Measurements from ENCODE around the gene MTARC1.

MTARC1 gene

DNA sequence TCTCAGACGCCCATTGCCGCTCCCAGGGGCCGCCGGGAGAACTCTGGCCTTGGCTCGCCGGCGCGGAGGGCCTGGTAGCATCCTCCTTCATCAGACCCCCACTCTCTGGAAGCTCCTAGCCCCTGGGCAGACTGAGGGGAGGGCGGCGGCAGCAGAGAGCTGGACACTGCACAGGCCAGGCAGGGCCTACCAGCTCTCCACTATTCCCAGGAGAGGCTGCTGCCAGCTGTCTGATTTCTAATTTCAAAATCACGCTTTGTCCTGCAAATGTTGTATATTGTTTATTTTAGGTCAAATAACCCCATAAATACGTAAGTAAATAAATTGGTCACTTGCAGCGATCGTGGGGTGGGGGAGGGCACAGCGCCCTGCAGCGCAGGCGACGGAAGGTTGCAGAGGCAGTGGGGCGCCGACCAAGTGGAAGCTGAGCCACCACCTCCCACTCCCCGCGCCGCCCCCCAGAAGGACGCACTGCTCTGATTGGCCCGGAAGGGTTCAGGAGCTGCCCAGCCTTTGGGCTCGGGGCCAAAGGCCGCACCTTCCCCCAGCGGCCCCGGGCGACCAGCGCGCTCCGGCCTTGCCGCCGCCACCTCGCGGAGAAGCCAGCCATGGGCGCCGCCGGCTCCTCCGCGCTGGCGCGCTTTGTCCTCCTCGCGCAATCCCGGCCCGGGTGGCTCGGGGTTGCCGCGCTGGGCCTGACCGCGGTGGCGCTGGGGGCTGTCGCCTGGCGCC lies at the start of gene MTARC1:
MTARC1 (plus strand) TSS at position 577 of the 732 bp plus-strand sequence; CDS start at position 609, 32 bp downstream.
- no peak for DNase-seq

DNA sequence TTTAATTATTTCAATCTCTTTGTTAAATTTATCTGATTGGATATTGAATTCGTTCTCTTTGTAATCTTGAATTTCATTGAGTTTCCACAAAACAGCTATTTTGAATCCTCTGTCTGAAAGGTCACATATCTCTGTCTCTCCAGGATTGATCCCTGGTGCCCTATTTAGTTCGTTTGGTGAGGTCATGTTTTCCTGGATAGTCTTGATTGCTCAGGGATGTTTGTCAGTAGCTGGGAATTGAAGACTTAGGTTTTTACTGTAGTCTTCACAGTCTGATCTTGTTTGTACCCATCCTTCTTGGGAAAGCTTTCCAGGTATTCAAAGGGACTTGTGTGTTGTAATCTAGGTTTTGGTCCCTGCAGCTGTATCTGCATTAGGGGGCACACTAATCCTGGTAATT lies 45.4 kb upstream of the MTARC1 start:
- no peak for DNase-seq

DNA sequence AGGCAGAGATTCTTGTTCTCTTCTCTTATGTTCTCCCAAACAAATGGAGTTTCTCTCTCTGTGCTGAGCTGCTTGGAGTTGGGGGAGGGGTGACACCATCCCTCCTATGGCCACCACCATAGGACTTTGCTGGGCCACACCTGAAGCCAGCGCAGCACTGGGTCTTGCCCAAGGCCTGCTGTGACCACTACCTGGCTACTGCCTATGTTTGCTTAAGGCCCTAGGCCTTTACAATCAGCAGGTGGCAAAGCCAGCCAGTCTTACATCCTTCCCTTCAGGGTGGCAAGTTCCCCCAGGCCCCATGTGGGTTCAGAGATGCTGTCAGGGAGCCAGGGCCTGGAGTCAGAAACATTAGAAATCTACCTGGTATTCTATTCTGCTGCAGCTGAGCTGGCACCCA lies 44.9 kb upstream of the MTARC1 start:
- DNase-seq = no peak

DNA sequence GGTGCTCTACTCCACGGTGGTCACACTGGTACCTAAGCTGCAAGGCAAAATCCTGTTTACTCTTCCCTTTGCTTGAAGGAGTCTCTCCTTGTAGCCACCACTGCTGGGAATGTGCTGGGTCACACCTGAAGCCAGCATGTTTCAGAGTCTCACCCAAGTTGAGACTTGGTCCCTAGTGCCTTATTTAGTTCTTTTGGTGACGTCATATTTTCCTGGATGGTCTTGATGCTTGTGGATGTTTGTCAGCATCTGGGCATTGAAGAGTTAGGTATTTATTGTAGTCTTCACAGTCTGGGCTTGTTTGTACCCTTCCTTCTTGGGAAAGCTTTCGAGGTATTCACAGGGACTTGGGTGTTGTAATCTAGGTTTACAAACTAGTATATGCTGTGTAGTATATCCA lies 44.2 kb upstream of the MTARC1 start:
- no peak for DNase-seq

DNA sequence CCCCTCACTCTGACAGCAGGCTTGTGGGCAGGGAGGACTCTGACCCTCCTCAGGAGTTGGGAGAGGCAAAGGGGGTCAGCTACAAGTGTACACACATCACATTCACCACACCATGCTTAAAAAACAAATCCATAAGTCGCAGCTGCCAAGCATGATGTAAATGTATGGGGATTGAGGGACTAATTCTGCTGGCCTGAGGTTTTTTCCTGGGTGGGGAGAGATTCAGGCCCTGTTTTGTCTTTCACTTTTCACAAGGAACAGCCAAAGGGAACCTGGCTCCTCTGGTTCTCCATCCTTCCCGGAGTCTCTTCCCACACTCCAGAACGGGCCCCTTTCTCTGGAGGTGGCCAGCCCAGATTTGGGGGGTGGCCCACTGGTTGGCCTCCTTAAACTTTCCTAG lies 39.9 kb upstream of the MTARC1 start:
- DNase-seq = no peak

DNA sequence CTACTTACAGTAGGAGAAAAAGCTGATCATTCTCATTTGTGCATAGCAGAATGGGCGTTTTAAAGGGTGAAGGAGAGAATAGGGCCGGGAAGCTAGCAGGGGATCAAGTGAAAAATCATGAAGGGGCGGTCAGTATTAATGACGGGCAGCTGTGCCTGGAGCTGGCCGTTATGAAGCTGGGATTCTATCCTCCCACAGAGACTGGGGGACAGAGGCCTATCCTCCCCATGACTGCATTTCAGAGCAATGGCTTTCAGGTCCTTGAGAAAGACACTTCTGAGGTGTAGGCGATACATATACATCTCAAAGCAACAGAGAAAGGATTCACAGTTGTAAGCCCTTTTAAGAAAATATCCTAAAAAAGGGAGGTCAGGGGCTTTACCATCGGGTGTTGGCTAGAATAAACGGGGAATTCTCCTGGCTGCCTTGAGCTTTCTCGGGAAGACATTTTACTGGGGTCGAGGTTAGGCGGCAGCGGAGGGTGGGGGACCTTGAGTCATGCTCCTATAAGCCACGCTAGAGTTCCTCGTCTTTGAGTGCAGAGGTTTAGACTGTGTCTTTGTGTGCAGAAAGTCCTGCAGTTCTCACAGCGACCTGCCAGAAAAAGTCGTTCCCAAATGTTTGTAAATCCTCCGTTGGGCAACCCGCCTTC lies 39.1 kb upstream of the MTARC1 start:
- no peak for DNase-seq

DNA sequence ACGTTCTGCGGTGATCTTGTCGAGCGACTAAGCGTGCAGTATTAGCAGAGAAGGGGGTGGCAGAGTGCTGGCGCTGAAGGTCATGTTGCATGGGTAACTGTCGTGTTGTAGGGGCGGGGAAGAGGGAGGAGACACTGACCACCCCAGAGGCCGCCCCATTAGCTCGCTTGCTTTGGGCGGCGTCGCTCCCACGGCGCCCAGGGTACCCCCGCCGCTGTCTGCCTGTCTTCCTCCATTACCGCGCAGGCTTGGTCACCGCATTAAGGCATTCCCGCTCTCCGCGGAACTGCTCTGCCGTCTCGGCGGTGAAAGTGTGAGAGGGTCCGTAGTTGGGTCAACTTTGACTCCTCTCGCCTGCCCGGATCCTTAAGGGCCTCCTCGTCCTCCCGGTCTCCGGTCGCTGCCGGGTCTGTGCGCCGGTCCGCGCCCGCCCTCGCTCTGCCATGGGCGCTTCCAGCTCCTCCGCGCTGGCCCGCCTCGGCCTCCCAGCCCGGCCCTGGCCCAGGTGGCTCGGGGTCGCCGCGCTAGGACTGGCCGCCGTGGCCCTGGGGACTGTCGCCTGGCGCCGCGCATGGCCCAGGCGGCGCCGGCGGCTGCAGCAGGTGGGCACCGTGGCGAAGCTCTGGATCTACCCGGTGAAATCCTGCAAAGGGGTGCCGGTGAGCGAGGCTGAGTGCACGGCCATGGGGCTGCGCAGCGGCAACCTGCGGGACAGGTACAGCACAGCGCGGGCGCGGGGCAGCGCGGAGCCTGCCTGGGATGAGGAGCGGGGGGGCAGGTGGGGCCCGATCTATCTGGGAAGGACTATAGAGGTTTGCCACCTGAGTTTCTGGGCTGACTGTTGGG lies 38.4 kb upstream of the MTARC1 start, which contains the start of gene MTARC2:
MTARC2 (plus strand) TSS at position 234 of the 846 bp plus-strand sequence; CDS start at position 444, 210 bp downstream.
- DNase-seq = peak; percentile 5 to 8

DNA sequence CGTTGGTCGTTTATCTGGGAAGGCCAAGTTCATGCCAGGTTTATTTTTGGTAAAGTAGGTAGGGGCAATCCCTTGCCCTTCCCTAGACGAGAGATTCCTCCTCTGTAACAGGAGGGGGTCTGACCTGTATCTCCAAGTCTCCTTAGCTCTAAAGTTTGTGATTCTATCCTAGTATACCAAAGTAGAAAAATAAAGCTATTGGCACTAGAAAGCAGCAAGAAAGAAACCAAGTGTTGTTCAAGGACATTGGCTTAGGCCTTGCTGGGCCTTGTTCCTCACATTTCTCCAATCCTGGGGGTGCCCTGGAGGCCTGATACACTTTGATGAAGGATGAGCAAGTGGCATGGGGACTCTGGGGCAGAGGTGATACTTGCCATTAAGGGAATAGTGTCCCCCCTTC lies 37.8 kb upstream of the MTARC1 start:
- no peak for DNase-seq

DNA sequence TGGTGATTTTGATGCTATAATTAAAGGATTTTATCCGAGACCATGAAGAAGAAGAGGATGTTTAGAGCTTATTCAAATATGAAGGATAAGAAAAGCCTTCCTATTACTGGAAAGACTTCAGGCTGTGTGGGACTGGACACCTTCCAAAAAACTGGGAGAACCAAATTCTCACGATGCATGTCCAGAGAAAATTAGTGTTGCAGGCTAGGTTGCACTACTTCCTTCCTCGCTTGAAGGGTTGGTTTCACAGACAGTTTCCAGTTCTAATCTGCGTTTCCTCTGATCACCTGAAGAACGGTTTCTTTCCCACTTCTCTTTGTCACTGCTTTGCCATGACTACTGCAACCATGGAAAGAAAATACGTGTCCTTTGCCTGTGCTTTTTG lies 36.6 kb upstream of the MTARC1 start:
- DNase-seq = no peak

DNA sequence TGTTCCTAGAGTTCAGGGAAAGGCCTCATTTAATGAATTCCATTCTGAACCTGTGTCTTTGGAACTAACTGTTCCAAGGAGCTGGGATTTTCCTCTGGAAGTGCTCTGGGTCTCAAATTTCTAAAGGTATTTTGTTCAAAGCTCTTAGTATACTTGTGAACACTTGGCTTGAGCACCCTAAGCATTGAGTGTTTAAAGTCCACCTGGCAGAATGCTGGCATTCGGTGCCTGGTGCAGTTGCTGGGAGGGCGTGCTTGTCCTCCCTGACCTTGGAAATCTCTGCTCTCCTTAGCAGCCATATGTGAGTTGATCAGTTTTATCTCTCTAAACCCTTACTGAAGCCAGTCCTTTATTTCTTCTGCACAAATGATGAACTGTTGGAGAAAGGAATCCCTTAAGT lies 35.6 kb upstream of the MTARC1 start:
- no peak for DNase-seq

DNA sequence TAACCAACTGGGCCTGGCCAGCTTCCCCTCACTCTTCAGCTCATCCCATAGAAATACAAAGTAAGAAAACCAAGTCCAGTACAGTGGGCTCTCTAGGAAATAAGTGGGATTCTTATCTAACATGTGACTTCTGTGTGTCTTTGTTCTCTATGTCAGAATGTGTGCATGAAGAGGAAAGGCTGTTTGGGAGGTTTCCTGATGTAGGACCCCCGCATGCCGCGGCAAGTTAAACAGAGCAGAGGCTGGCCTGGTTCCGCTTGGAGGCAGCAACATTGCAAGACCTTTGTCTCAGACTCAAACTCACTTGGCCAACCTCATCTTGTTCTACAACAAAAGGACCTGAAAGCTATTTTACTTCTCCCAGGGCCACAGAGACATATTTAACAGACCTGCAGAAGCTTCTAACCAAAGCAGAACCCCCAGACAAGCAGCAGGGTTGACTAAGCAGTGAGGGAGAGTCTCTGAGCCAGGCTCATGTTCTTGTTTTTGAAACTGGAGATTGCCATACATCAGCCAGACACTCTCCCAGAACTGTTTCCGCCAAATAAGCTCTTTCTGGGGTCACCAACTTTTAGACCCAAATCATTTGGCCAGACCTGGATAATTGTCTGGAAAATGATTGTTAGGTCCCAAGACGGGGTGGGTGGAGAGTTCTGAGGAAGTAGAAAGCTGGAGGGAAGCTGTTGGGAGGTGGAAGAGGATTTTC lies 32.3 kb upstream of the MTARC1 start:
- DNase-seq = no peak

DNA sequence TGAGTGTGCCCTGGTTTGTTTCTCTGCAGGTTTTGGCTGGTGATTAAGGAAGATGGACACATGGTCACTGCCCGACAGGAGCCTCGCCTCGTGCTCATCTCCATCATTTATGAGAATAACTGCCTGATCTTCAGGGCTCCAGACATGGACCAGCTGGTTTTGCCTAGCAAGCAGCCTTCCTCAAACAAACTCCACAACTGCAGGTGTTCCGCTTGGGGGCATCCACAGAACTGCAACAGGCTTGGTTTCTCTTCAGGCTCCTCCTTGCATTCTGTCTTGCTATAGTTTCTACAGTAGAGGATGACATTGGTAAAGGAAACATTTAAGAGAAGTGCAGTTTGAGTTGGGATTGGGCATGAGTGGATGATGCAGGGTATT lies 31.8 kb upstream of the MTARC1 start:
- no peak for DNase-seq

DNA sequence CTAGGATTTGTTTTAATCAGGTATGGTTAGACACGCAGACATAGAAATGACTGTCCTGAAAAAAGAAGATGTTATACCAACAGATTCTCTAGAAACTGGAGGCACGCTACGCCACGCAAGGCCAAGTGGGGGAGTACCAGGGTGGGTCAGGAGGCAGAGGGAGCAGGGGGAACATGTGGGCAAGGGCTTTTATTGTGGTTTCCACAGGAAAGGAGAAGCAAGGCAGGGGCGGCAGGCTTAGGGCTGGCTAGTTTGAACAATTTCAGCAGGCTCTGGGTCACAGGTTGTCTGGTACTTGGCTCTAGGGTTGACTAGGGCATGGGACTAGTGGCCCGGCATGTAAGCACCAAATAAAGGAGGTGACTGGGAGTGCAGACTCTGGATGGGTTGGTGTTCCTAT lies 31.4 kb upstream of the MTARC1 start:
- DNase-seq = no peak

DNA sequence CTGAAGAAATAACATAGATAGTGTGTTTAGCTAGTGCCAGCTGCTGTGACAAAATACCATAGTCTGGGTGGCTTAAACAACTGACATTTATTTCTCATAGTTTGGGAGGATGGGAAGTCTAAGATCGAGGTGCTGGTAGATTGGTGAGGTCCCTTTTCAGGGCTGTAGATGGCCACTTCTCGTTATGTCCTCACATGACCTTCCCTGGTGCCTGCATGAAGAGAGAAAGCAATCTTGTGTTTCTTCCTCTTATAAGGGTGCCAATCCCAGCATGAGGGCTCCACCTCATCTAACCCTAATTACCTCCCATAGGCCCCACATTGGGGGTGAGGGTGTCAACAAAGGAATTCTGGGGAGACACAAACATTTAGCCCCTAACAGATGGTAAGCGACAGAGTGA lies 29.3 kb upstream of the MTARC1 start:
- DNase-seq = no peak

DNA sequence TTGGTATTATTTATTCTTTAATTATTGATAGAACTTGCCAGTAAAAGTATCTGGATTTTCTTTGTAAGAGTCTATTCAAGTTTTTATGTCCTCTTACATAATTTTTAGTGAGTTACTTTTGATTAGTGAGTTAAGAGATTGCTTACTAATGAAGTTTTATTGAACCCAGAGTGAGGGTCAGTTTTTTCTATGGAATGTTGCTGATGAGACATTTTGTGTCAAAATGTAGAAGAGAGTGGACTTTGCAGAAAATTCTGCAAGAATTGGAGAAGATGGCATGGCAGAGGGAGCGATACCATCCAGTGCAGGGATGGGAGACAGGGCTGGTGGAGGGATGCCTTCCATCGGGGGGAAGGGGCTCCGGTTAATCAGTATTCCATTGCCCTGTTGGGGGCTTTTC lies 27.6 kb upstream of the MTARC1 start:
- no peak for DNase-seq

DNA sequence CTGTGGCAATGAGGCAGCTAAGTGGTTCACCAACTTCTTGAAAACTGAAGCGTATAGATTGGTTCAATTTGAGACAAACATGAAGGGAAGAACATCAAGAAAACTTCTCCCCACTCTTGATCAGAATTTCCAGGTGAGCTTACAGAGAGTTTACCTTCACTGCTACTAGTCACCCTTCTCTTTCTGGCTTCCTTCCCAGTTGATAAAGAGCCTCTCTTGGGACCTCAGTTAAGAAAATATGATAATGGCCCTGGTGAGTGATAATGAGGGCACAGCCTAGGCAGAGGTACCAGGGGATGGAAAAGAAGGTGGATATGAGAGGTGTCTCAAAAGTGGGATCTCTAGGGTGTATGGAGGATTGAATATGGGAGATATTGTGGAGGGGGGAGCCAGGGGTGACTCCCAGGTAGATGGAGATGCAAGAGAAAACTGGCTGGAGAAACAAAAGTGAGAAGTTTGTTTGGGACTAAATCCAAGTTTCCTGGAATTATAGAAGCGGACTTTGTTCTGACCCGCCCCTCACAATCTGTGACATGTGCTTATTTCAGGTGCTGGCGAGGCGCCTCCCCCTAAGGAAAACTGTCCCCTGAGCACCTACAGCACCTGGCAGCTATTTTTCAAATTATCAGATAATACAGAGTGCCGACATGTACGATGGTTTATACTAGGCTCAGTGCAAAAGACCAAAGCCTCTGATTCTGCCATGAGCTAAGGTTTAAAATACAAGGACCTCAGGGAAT lies 24.9 kb upstream of the MTARC1 start:
- DNase-seq = no peak

DNA sequence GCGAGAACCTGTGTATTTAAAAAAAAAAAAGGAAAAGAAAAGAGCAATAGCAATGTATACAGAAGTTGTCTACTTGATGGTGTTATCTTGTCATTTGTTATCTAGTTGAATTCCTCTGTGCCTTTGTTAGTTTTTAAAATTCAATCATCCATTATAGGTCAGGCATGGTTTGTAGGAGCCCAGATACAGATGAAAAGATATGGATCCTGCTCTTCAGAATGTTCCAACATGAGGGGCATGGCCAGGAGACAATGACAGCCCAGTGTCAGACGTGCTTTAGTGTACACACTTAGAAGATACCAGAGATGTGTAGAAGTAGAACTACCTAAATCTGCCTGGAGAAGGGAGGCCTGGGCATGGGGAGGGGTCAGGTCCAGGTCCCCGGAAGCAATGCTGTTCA lies 22.0 kb upstream of the MTARC1 start:
- DNase-seq = no peak

DNA sequence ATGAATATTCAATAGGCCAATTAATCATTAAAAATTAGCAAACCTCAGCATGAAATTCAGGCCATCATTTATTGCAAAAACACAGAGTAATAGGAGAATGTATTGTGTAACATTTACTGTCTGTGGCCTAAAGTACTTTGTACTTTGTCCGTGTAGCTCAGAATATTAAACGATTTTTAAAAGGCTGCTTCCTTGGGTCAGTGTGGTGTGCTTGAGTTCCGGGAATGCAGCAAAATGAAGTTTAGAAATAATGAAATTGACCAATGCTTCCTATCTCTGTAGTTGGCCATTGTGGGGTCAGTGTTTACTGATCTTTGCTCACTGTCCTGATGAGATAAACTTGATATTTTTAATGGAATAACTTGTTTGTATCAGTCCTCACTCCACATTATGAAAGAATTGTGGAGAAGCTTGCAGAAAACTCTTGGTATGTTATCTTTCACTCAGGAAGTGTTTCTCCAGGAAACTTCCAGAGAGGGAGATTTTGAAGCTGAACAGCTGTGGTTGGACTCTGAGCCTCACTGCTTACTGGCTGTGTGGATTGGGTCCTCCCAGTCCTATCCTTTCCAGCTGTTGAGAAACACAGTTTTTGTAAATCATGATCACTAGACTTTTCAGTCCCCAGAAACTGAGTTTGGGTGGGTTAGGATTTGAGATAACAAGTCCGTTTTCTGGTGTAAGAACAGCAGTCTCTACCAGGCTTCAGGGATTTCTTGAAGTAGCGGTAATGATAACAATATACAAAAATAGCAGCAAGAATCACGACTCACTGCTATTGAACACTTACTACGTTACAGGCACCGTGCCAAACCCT lies 19.2 kb upstream of the MTARC1 start:
- no peak for DNase-seq

DNA sequence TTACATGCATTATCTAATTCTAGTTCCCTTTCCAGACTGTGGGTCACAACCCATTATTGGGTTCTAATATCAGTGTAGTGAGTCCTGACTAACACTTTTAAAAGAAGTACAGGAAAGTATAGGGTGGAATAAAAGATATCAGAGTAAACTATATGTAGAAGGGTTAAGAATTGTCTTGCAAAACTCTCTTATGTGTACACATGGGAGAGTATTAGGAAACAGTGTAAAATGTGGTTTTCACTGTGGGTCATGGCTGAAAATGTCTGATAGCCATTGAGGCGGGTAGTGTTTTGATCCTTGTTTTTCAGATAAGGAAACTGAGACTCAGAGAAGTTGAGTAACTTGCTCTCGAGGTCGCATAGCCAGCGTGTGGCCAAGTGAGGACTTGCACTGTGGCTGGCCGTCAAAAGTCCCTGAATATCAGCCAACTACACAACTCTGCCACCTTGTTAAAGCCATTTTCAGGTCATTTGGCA lies 18.5 kb upstream of the MTARC1 start:
- DNase-seq = no peak

DNA sequence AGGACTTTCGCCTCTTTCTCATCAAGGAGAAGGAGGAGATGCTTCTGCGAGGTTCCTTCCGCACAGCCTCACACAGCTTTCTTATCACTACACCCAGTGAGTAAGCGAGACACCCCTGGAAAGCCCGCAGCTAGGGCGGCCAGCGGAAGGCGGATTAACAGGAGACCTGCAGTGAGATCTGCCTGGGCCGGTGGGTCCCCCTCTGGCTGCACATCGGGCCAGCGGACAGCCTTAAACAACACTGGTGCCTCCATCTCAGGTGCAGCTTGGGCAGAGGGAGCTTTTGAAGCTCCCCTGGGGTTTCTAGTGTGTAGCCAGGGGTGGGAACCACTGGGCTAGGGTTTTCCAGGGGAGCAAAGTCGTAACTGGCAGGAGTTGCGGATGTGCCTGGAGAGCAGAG lies 17.5 kb upstream of the MTARC1 start:
- no peak for DNase-seq

DNA sequence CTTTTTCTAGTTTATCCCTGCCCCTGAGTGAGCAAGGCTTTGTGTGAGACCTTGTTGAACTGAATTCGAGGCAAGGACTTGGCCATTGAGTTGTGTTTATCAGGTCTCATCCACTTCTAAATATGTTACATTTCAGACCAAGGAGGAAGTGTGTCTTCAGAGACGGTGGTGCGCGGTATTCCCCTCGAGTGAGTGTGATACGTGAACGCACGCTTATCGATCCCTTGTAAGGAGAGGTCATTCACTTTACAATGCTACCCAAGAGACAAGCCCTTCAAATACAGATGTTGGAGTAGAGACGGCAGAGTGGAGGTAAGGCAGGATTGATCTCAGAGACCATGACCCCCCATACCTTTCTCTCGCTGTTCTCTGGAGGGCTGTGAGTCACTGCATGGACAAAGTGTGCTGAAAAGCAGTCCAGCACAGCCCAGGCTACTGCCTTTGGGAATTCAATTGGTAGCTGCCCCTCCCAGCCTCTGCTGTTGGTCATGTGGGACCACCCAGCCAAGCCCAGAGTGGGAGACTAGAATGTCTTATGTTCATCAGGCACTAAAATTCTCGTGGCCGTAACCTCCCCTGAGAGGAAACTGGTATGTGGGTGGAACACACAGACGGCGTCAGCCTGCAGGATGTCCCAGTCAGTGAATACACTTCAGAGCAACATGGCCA lies 16.3 kb upstream of the MTARC1 start:
- DNase-seq = no peak
